Subcutaneous adipose tissue (tissue), 4 donors: ENCODE measurements around the gene VEGFA. TPM values are rescaled to one million over a fixed set of nuclear protein-coding genes. Genes with fewer than 3 reads are reported as not detected.

Experiments used
- CTCF ChIP-seq: fragments of 450-650 bp; IDR thresholded peaks from one replicate; pipeline ENCODE4 v1.5.1; 2016; ENCODE audit warnings: low read depth, mild to moderate bottlenecking, control low read depth, antibody characterized with exemption, moderate library complexity
- total RNA-seq, 4 donors: library from RNA; depleted of rRNA; stranded (reverse); fragments of >200 nt; gene quantifications; one replicate each; pipeline ENCODE4 v1.1.0, GENCODE V29; 2016

The VEGFA gene
- total RNA-seq, 4 donors from 2014 or later, result 195 to 909 (median 398) TPM

GRCh38 chr6:43744931-43745727 is 24.9 kb upstream of the VEGFA start:
- TF ChIP-seq CTCF, result no peak

- no peak for TF ChIP-seq CTCF
Measured at GRCh38 chr6:43746071-43746470, 23.9 kb upstream of the VEGFA start.

- no peak for TF ChIP-seq CTCF
Measured at GRCh38 chr6:43746613-43747102, 23.4 kb upstream of the VEGFA start.

- TF ChIP-seq CTCF, result no peak
Measured at GRCh38 chr6:43747784-43748183, 22.2 kb upstream of the VEGFA start.

- no peak for TF ChIP-seq CTCF
Measured at GRCh38 chr6:43748765-43749164, 21.2 kb upstream of the VEGFA start.

GRCh38 chr6:43749461-43749860 is 20.6 kb upstream of the VEGFA start:
- TF ChIP-seq CTCF, result no peak

- TF ChIP-seq CTCF, result no peak
Measured at GRCh38 chr6:43750622-43751021, 19.4 kb upstream of the VEGFA start.
